B cell (primary cell): ENCODE data around the gene MAP4K2. TPM values are rescaled to one million over a fixed set of nuclear protein-coding genes. Genes with fewer than 3 reads are reported as not detected.

Experiments used
- ATAC-seq: fragments of 200-7000 bp; cut with Tn5 transposase; one replicate; pipeline ENCODE4 v1.10.0; 2021; ENCODE audit warnings: low read depth, mild to moderate bottlenecking, moderate number of reproducible peaks, moderate library complexity
- CTCF ChIA-PET: fragments of 350-600 bp; sonication (Branson Sonifier 250); formaldehyde crosslinking; loops from one replicate; lab custom pipeline; 2021; ENCODE audit warnings: antibody characterized with exemption, inconsistent platforms; lab: Charles Lee
- POLR2A ChIA-PET: fragments of 350-600 bp; sonication (Branson Sonifier 250); formaldehyde crosslinking; loops from one replicate; lab custom pipeline; 2021; ENCODE audit warnings: antibody characterized with exemption; lab: Charles Lee
- DNase-seq: peaks from one replicate; pipeline ENCODE4 v3.0.0; 2013
- H2AFZ ChIP-seq: 2 replicates; pipeline ENCODE4 v1.6.1; 2012; ENCODE audit warnings: mild to moderate bottlenecking, low read depth, low read length; ENCODE audit not compliant: insufficient read depth, poor library complexity, severe bottlenecking
- H3K27ac ChIP-seq, 2 donors: 1 replicate in 1 of 2; 2 replicates in 1 of 2; pipeline ENCODE4 v1.5.1; 2012 to 2013; ENCODE audit warnings: low read length in 2 of 2, mild to moderate bottlenecking in 2 of 2, moderate library complexity in 1 of 2
- H3K27me3 ChIP-seq, 4 experiments: fragments of 200-600 bp in 1 of 4; sonication (generic) in 1 of 4; replicated peaks in 1 of 4; 1 replicate in 2 of 4; 2 replicates in 2 of 4; pipeline versions ENCODE4 v1.6.1 to v1.7.0; 2013 to 2016; ENCODE audit warnings: low read length in 3 of 4, mild to moderate bottlenecking in 2 of 4, mixed read lengths in 1 of 4, moderate library complexity in 1 of 4; ENCODE audit not compliant: insufficient read depth in 4 of 4, control insufficient read depth in 3 of 4; ENCODE audit errors: control extremely low read depth in 1 of 4
- H3K36me3 ChIP-seq, 2 experiments: replicated peaks in 1 of 2; 1 replicate in 1 of 2; 2 replicates in 1 of 2; pipeline versions ENCODE4 v1.6.1 to v1.7.1; 2013; ENCODE audit warnings: low read length in 1 of 2; ENCODE audit not compliant: insufficient read depth in 2 of 2, control insufficient read depth in 1 of 2; ENCODE audit errors: control extremely low read depth in 1 of 2, extremely low read depth in 1 of 2
- H3K4me1 ChIP-seq, 2 donors: fragments of 200-600 bp in 1 of 2; sonication (generic) in 1 of 2; 1 replicate in 1 of 2; 2 replicates in 1 of 2; pipeline versions ENCODE4 v1.5.1 to v1.6.1; 2013 to 2017; ENCODE audit warnings: low read length in 2 of 2; ENCODE audit not compliant: control insufficient read depth in 2 of 2, insufficient read depth in 2 of 2
- H3K4me2 ChIP-seq: replicated peaks from 2 replicates; pipeline ENCODE3; 2012; ENCODE audit warnings: mild to moderate bottlenecking, low read depth, low read length; ENCODE audit not compliant: poor library complexity, severe bottlenecking
- H3K4me3 ChIP-seq, 5 experiments: fragments of 200-600 bp in 1 of 5; sonication (generic) in 1 of 5; 1 replicate in 3 of 5; 2 replicates in 2 of 5; pipeline versions ENCODE4 v1.5.1 to v1.7.0; 2011 to 2016; ENCODE audit warnings: low read length in 4 of 5, mild to moderate bottlenecking in 4 of 5, low read depth in 2 of 5, control low read depth in 1 of 5, moderate library complexity in 1 of 5; ENCODE audit not compliant: insufficient read depth in 1 of 5; ENCODE audit errors: control extremely low read depth in 1 of 5, extremely low read depth in 1 of 5
- H3K79me2 ChIP-seq: fragments of 200-600 bp; sonication (generic); one replicate; pipeline ENCODE4 v1.6.0; 2016; ENCODE audit warnings: low read length; ENCODE audit not compliant: control insufficient read depth, insufficient read depth
- H3K9ac ChIP-seq: fragments of 200-600 bp; sonication (generic); 2 replicates; pipeline ENCODE4 v1.6.1; 2017; ENCODE audit warnings: mild to moderate bottlenecking, low read length, moderate library complexity
- H3K9me3 ChIP-seq, 3 donors: one replicate each; pipeline versions ENCODE4 v1.6.1 to v1.7.1; 2013; ENCODE audit warnings: low read length in 2 of 3; ENCODE audit not compliant: control insufficient read depth in 2 of 3, insufficient read depth in 1 of 3; ENCODE audit errors: control extremely low read depth in 1 of 3
- H4K20me1 ChIP-seq: 2 replicates; pipeline ENCODE4 v1.6.0; 2012; ENCODE audit warnings: mild to moderate bottlenecking, low read length; ENCODE audit not compliant: insufficient read depth, control insufficient read depth, poor library complexity, severe bottlenecking
- H3K27ac Mint-ChIP-seq: one replicate; pipeline ENCODE4 v1.8.0; 2021; ENCODE audit warnings: mixed read lengths
- H3K27me3 Mint-ChIP-seq: one replicate; pipeline ENCODE4 v1.8.0; 2021; ENCODE audit warnings: mixed read lengths
- H3K4me1 Mint-ChIP-seq: one replicate; pipeline ENCODE4 v1.8.0; 2021; ENCODE audit warnings: mixed read lengths
- H3K4me3 Mint-ChIP-seq: one replicate; pipeline ENCODE4 v1.8.0; 2021; ENCODE audit warnings: mixed read lengths
- H3K9me3 Mint-ChIP-seq: one replicate; pipeline ENCODE4 v1.8.0; 2022; ENCODE audit warnings: mixed read lengths; ENCODE audit not compliant: insufficient read depth
- EZH2 ChIP-seq: IDR thresholded peaks from 2 replicates; pipeline ENCODE4 v1.6.1; 2012; ENCODE audit warnings: borderline replicate concordance, low read depth, mild to moderate bottlenecking, moderate library complexity, low read length; ENCODE audit not compliant: insufficient read depth, poor library complexity, severe bottlenecking
- WGBS: methylation state at CpG from one replicate; pipeline ENCODE4 v1.1.5; 2013; ENCODE audit warnings: missing lambda C conversion rate; ENCODE audit not compliant: insufficient coverage; 5-methylcytosine and 5-hydroxymethylcytosine counted together
- intact Hi-C: fragments of 100-400 bp; cut with micrococcal nuclease; formaldehyde crosslinking; loops from one replicate; pipeline ENCODE4 v1.10.0; 2022
- polyA plus RNA-seq: library from polyadenylated mRNA; depleted of rRNA; stranded (reverse); fragments of >200 nt; gene quantifications from 2 replicates; pipeline ENCODE4 v1.2.3, GENCODE V29; 2012
- total RNA-seq, 2 donors: library from RNA; stranded (reverse); fragments of 120-200 nt in 1 of 2; gene quantifications; 1 replicate in 1 of 2; 2 replicates in 1 of 2; pipeline versions ENCODE4 v1.2.3 to v1.2.4, GENCODE V29; 2013 to 2022
- TF ChIP-seq, protein P1 (sequence below): fragments of 200-600 bp; IDR thresholded peaks from one replicate; pipeline ENCODE4 v1.8.0; 2022; ENCODE audit warnings: antibody characterized with exemption, mild to moderate bottlenecking

Gene MAP4K2
- total and polyA plus RNA-seq, 2 donors (not counting 1 experiment from before 2014, with no cell fraction given), result 118 to 163 TPM

DNA sequence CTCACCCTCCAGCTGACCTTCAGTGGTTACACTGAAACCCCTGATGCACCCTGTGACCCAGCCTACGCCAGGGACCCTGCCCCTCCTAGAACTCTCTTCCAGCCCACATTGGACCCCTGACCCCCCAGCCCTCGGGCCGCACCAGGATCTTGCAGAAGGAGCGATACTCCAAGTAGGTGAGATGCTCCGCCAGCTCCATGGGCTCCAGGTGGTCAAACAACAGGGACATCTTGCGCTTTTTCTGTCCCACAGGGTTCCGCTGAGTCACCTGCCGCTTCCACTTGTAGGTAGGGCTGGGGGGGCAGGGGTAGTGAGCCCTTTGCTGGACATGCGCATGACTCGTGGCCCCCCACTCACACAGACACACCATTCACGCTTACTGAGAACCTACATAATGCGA lies 63.1 kb downstream of the MAP4K2 start:
- intact Hi-C loops, result loop anchor here (5.0 to 10.0 kb wide), 4 partner anchors 105 to 835 kb away; partner anchors contain the start of genes CDC42BPG, EHBP1L1, FAM89B and PRDX5
- Histone ChIP-seq H4K20me1 (peaks cover 92% of the 10 kb centered on the region), H2AFZ (no peak overlapping the region), H3K36me3 (peaks cover 0 to 70% of the 10 kb centered on the region in 2 experiments), H3K27me3 (no peaks in the 10 kb centered on the region), H3K9ac (no peak overlapping the region), H3K79me2 (peaks cover 81% of the 10 kb centered on the region), H3K9me3 (no peaks in the 10 kb centered on the region), H3K4me2 (no peak overlapping the region), H3K4me3 (no peak overlapping the region), H3K27ac (no peak overlapping the region), H3K4me1 (peaks cover 14 to 24% of the 10 kb centered on the region in 2 donors)
- POLR2A ChIA-PET, result interaction anchor here (8.9 kb wide), 1 partner anchor 37 kb away, joined by 149 read pairs; the partner anchor contains the start of gene SF1
- H3K27ac Mint-ChIP-seq, result no peak overlapping the region
- no peaks in the 10 kb centered on the region for H3K9me3 Mint-ChIP-seq
- DNase-seq (no peak), ATAC-seq (no peak)
- no peaks in the 10 kb centered on the region for H3K27me3 Mint-ChIP-seq
- 96% methylated on average over 9 of the region's 12 CpGs for WGBS
- no peak for TF ChIP-seq EZH2
- TF ChIP-seq, protein P1, sequence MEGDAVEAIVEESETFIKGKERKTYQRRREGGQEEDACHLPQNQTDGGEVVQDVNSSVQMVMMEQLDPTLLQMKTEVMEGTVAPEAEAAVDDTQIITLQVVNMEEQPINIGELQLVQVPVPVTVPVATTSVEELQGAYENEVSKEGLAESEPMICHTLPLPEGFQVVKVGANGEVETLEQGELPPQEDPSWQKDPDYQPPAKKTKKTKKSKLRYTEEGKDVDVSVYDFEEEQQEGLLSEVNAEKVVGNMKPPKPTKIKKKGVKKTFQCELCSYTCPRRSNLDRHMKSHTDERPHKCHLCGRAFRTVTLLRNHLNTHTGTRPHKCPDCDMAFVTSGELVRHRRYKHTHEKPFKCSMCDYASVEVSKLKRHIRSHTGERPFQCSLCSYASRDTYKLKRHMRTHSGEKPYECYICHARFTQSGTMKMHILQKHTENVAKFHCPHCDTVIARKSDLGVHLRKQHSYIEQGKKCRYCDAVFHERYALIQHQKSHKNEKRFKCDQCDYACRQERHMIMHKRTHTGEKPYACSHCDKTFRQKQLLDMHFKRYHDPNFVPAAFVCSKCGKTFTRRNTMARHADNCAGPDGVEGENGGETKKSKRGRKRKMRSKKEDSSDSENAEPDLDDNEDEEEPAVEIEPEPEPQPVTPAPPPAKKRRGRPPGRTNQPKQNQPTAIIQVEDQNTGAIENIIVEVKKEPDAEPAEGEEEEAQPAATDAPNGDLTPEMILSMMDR, result no peak
- CTCF ChIA-PET, result interaction anchor here (3.1 to 6.3 kb wide), 2 partner anchors 37 to 51 kb away, joined by 16 to 74 read pairs; partner anchors contain the start of gene SF1
- H3K4me3 Mint-ChIP-seq, result no peak overlapping the region
- H3K4me1 Mint-ChIP-seq, result peaks cover 42% of the 10 kb centered on the region

DNA sequence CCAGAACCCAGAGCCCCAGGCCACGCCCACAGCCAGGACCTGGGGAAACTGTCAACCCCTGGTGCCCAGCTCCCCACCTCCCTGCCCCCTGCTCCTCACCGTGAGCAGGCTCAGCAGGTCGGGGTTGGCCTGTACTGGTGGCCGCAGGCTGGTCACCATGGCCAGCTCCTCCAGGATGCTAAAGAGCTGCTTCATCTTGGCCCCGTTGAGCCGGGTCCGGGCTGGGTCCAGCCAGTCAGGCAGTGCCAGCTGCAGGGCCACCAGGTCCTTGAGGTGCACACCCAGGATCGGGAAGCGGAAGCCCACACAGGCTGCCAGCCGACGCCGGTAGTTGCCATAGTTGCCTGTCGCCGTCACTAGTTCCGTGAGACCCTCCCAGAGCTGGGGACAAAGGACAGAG lies 66.4 kb downstream of the MAP4K2 start:
- 98% methylated on average over 9 of the region's 15 CpGs for WGBS
- Mint-ChIP-seq H3K9me3 (no peaks in the 10 kb centered on the region), H3K27me3 (no peaks in the 10 kb centered on the region), H3K4me3 (no peak overlapping the region), H3K4me1 (peaks cover 40% of the 10 kb centered on the region), H3K27ac (no peak overlapping the region)
- Histone ChIP-seq H3K36me3 (peaks cover 2 to 90% of the 10 kb centered on the region in 2 experiments), H2AFZ (no peak overlapping the region), H3K27me3 (no peaks in the 10 kb centered on the region), H3K4me2 (no peak overlapping the region), H3K4me1 (peaks cover 6 to 14% of the 10 kb centered on the region in 2 donors), H3K9ac (no peak overlapping the region), H3K4me3 (no peak overlapping the region), H3K27ac (peak overlapping the region in 1 of 2 donors; percentile 39), H4K20me1 (peaks cover 97% of the 10 kb centered on the region), H3K79me2 (peaks cover 59% of the 10 kb centered on the region), H3K9me3 (no peaks in the 10 kb centered on the region)
- ATAC-seq (no peak), DNase-seq (no peak)
- TF ChIP-seq EZH2, result no peak
- TF ChIP-seq, protein P1, result no peak
- intact Hi-C loops, result no loop called here
- ChIA-PET POLR2A (interaction anchor here (0.6 kb wide), 1 partner anchor 28 kb away, joined by 7 read pairs; no protein-coding TSS in a partner anchor), CTCF (interaction anchor here (1.4 kb wide), 1 partner anchor 48 kb away, joined by 4 read pairs; no protein-coding TSS in a partner anchor)
